SK-N-SH (cell line): ENCODE measurements around the gene ASB11. TPM values are rescaled to one million over a fixed set of nuclear protein-coding genes. Genes with fewer than 3 reads are reported as not detected.

Source experiments
- CTCF ChIA-PET: fragments of 300-600, 350-600 bp; formaldehyde crosslinking; extraction: SDS; loops from one replicate; lab custom pipeline; 2021; lab: Yijun Ruan, JAX
- POLR2A ChIA-PET: fragments of 350-600 bp; sonication (Branson Sonifier 250); formaldehyde crosslinking; extraction: SDS; loops from one replicate; lab custom pipeline; 2020; ENCODE audit warnings: antibody characterized with exemption, inconsistent platforms; lab: Yijun Ruan, JAX
- DNase-seq: peaks from one replicate; pipeline ENCODE4 v3.0.0; 2012
- H2AFZ ChIP-seq: fragments of 200-600 bp; sonication (generic); 2 replicates; pipeline ENCODE4 v1.8.1; 2016; ENCODE audit warnings: antibody characterized with exemption, mild to moderate bottlenecking, low read depth
- H3F3A ChIP-seq: fragments of 200-600 bp; sonication (generic); replicated peaks from 2 replicates; pipeline ENCODE3; 2016; ENCODE audit warnings: antibody characterized with exemption, mild to moderate bottlenecking; ENCODE audit not compliant: insufficient read depth
- H3K27ac ChIP-seq, 2 experiments: fragments of 200-500 bp in 1 of 2; fragments of 200-600 bp in 1 of 2; sonication (Bioruptor generic) in 1 of 2; sonication (generic), shearing (Covaris generic) in 1 of 2; 2 replicates each; pipeline versions ENCODE4 v1.5.1 to v1.6.1; 2014 to 2016; ENCODE audit warnings: low read depth in 2 of 2, inconsistent platforms in 1 of 2, low read length in 1 of 2, mild to moderate bottlenecking in 1 of 2, mixed read lengths in 1 of 2
- H3K27me3 ChIP-seq: fragments of 200-600 bp; sonication (generic), shearing (Covaris generic); 2 replicates; pipeline ENCODE4 v1.6.1; 2016; ENCODE audit warnings: mixed run types; ENCODE audit not compliant: insufficient read depth
- H3K36me3 ChIP-seq, 2 experiments: fragments of 200-500 bp in 1 of 2; fragments of 200-600 bp in 1 of 2; sonication (Bioruptor generic) in 1 of 2; sonication (generic) in 1 of 2; replicated peaks in 1 of 2; 2 replicates each; pipeline versions ENCODE3 to v1.5.1; 2014 to 2016; ENCODE audit warnings: low read length in 1 of 2, mild to moderate bottlenecking in 1 of 2; ENCODE audit not compliant: insufficient read depth in 2 of 2, control insufficient read depth in 1 of 2
- H3K4me1 ChIP-seq, 2 experiments: fragments of 200-500 bp in 1 of 2; fragments of 200-600 bp in 1 of 2; sonication (Bioruptor generic) in 1 of 2; sonication (generic), shearing (Covaris generic) in 1 of 2; 2 replicates each; pipeline versions ENCODE4 v1.5.1 to v1.6.1; 2014 to 2016; ENCODE audit warnings: low read depth in 1 of 2, low read length in 1 of 2, mixed run types in 1 of 2; ENCODE audit not compliant: insufficient read depth in 2 of 2, control insufficient read depth in 1 of 2
- H3K4me2 ChIP-seq: fragments of 200-600 bp; sonication (generic), shearing (Covaris generic); 2 replicates; pipeline ENCODE4 v1.6.1; 2017; ENCODE audit warnings: mixed run types
- H3K4me3 ChIP-seq, 2 experiments: fragments of 200-500 bp in 1 of 2; fragments of 200-600 bp in 1 of 2; sonication (Bioruptor generic) in 1 of 2; sonication (generic), shearing (Covaris generic) in 1 of 2; 2 replicates each; pipeline versions ENCODE4 v1.5.1 to v1.8.1; 2014 to 2016; ENCODE audit warnings: low read depth in 2 of 2, inconsistent platforms in 1 of 2, low read length in 1 of 2, mild to moderate bottlenecking in 1 of 2, mixed read lengths in 1 of 2, moderate library complexity in 1 of 2
- H3K79me2 ChIP-seq: fragments of 200-600 bp; sonication (generic); 2 replicates; pipeline ENCODE4 v1.8.1; 2017; ENCODE audit warnings: mild to moderate bottlenecking; ENCODE audit not compliant: insufficient read depth
- H3K9ac ChIP-seq: fragments of 200-600 bp; sonication (generic); 2 replicates; pipeline ENCODE4 v1.6.1; 2017; ENCODE audit warnings: mixed run types
- H3K9me2 ChIP-seq: fragments of 200-600 bp; sonication (generic); 2 replicates; pipeline ENCODE4 v1.6.1; 2017; ENCODE audit warnings: mixed run types
- H3K9me3 ChIP-seq: fragments of 200-600 bp; sonication (generic); 2 replicates; pipeline ENCODE4 v1.6.1; 2017; ENCODE audit warnings: mixed run types, mild to moderate bottlenecking, moderate library complexity
- H4K20me1 ChIP-seq: fragments of 200-600 bp; sonication (generic); 2 replicates; pipeline ENCODE4 v1.6.1; 2017; ENCODE audit warnings: mild to moderate bottlenecking, mixed run types; ENCODE audit not compliant: insufficient read depth
- ELF1 ChIP-seq: IDR thresholded peaks from 2 replicates; pipeline ENCODE4 v1.4.0; 2012
- EZH2phosphoT487 ChIP-seq: fragments of 200-600 bp; sonication (generic); IDR thresholded peaks from 2 replicates; pipeline ENCODE4 v1.6.1; 2017; ENCODE audit warnings: low read depth, mixed run types, mild to moderate bottlenecking, antibody characterized with exemption, moderate library complexity, borderline replicate concordance
- FOXJ3 ChIP-seq: sonication (generic); formaldehyde crosslinking; IDR thresholded peaks from 2 replicates; pipeline ENCODE4 v1.5.1; 2020; ENCODE audit warnings: mild to moderate bottlenecking, missing genetic modification reagents
- FOXM1 ChIP-seq: IDR thresholded peaks from 2 replicates; pipeline ENCODE4 v1.4.0; 2012; ENCODE audit warnings: low read depth, mild to moderate bottlenecking
- GABPA ChIP-seq: IDR thresholded peaks from 2 replicates; pipeline ENCODE4 v1.4.0; 2012; ENCODE audit warnings: low read depth, mild to moderate bottlenecking
- JUND ChIP-seq: IDR thresholded peaks from 2 replicates; pipeline ENCODE4 v1.4.0; 2012
- MEF2A ChIP-seq: IDR thresholded peaks from 2 replicates; pipeline ENCODE4 v1.4.0; 2012; ENCODE audit warnings: low read depth, borderline replicate concordance
- PBX3 ChIP-seq: IDR thresholded peaks from 2 replicates; pipeline ENCODE4; 2012
- RAD21 ChIP-seq: IDR thresholded peaks from 2 replicates; pipeline ENCODE4 v1.6.1; 2012; ENCODE audit warnings: mild to moderate bottlenecking, low read length
- TAF1 ChIP-seq: IDR thresholded peaks from 2 replicates; pipeline ENCODE4 v1.6.1; 2012; ENCODE audit warnings: low read depth, mild to moderate bottlenecking, low read length, moderate library complexity, borderline replicate concordance
- TCF12 ChIP-seq: IDR thresholded peaks from 2 replicates; pipeline ENCODE4 v1.4.0; 2012
- TEAD4 ChIP-seq: IDR thresholded peaks from 2 replicates; pipeline ENCODE4 v1.4.0; 2012; ENCODE audit warnings: mild to moderate bottlenecking, borderline replicate concordance; ENCODE audit not compliant: insufficient read depth
- YY1 ChIP-seq: IDR thresholded peaks from 2 replicates; pipeline ENCODE4 v1.4.0; 2012; ENCODE audit warnings: low read depth, mild to moderate bottlenecking
- ZBTB33 ChIP-seq: IDR thresholded peaks from 2 replicates; pipeline ENCODE4 v1.4.0; 2012; ENCODE audit warnings: low read depth, borderline replicate concordance
- WGBS: methylation state at CpG from one replicate; pipeline ENCODE4 v1.1.6; 2017; ENCODE audit warnings: low lambda C conversion rate; 5-methylcytosine and 5-hydroxymethylcytosine counted together
- polyA plus RNA-seq, 3 experiments: library from polyadenylated mRNA; depleted of rRNA; stranded (reverse); fragments of >200 nt; gene quantifications; 2 replicates each; pipeline ENCODE4 v1.2.3, GENCODE V29; 2012
- TF ChIP-seq, protein P1 (sequence below): IDR thresholded peaks from 2 replicates; pipeline ENCODE4 v1.4.0; 2012; ENCODE audit warnings: low read depth, borderline replicate concordance
- TF ChIP-seq, protein P2 (sequence below): fragments of 150-350 bp; IDR thresholded peaks from 2 replicates; pipeline ENCODE4 v1.6.1; 2016; ENCODE audit warnings: mild to moderate bottlenecking, low read depth, low read length

The ASB11 gene
- polyA plus RNA-seq, 1 of the 3 experiments (the other 2 are of a cell fraction): not detected

- POLR2A ChIA-PET: no interaction called here
Observed at GRCh38 chrX:15314472-15314871, 968 bp downstream of the ASB11 start.

DNA sequence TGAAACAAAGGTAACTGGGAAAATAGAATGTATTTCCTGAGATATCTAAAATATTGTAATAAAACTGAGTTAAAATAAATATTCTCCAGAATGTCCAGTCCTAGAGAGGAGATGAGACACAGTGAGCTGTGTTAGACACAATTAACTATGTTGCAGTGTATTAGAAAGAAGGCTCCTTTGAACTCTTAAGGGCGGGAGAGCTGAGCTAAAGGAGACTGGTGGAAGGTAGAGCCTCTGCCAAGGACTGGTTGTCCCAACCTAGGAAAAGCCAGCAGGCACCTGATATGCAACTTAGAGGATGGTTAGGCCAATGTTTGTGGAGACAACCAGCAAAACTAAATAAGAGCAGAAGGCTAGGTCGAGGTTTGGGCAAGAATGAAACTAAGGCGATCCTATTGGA lies 4.3 kb downstream of the ASB11 start:
- POLR2A ChIA-PET: no interaction called here
- WGBS: 49% methylated on average over 3 of the region's 3 CpGs
- no peak for DNase-seq

More at GRCh38 chrX:15314472-15314871, 968 bp downstream of the ASB11 start:
- Histone ChIP-seq H2AFZ (no peak overlapping the region), H3K79me2 (no peaks in the 10 kb centered on the region), H3K4me1 (no peaks in the 10 kb centered on the region), H3K4me2 (no peak overlapping the region), H3K9ac (no peak overlapping the region)
- 23% methylated on average over 2 of the region's 2 CpGs for WGBS
- DNase-seq: no peak
- TF ChIP-seq ELF1: no peak
- no peak for TF ChIP-seq FOXM1
- TF ChIP-seq, protein P1, sequence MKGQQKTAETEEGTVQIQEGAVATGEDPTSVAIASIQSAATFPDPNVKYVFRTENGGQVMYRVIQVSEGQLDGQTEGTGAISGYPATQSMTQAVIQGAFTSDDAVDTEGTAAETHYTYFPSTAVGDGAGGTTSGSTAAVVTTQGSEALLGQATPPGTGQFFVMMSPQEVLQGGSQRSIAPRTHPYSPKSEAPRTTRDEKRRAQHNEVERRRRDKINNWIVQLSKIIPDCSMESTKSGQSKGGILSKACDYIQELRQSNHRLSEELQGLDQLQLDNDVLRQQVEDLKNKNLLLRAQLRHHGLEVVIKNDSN: no peak
- no peak for TF ChIP-seq EZH2phosphoT487
- TF ChIP-seq, protein P2, sequence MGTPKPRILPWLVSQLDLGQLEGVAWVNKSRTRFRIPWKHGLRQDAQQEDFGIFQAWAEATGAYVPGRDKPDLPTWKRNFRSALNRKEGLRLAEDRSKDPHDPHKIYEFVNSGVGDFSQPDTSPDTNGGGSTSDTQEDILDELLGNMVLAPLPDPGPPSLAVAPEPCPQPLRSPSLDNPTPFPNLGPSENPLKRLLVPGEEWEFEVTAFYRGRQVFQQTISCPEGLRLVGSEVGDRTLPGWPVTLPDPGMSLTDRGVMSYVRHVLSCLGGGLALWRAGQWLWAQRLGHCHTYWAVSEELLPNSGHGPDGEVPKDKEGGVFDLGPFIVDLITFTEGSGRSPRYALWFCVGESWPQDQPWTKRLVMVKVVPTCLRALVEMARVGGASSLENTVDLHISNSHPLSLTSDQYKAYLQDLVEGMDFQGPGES: no peak
- no peak for TF ChIP-seq GABPA
- TF ChIP-seq TEAD4: no peak
- TF ChIP-seq, all 33 proteins: peak for 0
- H3K4me3 ChIP-seq: no peak overlapping the region
- no peak overlapping the region for H3K27ac ChIP-seq
- H3K9me2 ChIP-seq: no peaks in the 10 kb centered on the region
- peaks cover 0 to 4% of the 10 kb centered on the region in 2 experiments for H3K36me3 ChIP-seq
- CTCF ChIA-PET: interaction anchor here (0.9 kb wide), 1 partner anchor 15 kb away, joined by 4 read pairs; no protein-coding TSS in a partner anchor
- H3K27me3 ChIP-seq: peaks cover 5% of the 10 kb centered on the region; the same call in 1 of the 2 replicates
- no peaks in the 10 kb centered on the region for H3F3A ChIP-seq
- H3K9me3 ChIP-seq: no peaks in the 10 kb centered on the region
- H4K20me1 ChIP-seq: no peaks in the 10 kb centered on the region

More for the DNA sequence above, 4.3 kb downstream of the ASB11 start:
- H3K9me2 ChIP-seq: no peaks in the 10 kb centered on the region
- H3K27ac ChIP-seq: no peak overlapping the region
- TF ChIP-seq YY1 (no peak), TAF1 (no peak), FOXJ3 (CRISPR knock-in tag) (no peak), JUND (no peak), PBX3 (no peak), MEF2A (no peak), ZBTB33 (no peak), TCF12 (no peak), RAD21 (no peak)
- H3K9ac ChIP-seq: no peak overlapping the region
- H2AFZ ChIP-seq: no peak overlapping the region
- no peaks in the 10 kb centered on the region for H4K20me1 ChIP-seq
- no peak overlapping the region for H3K4me3 ChIP-seq
- H3K4me1 ChIP-seq: no peaks in the 10 kb centered on the region
- H3K36me3 ChIP-seq: no peaks in the 10 kb centered on the region
- no peak overlapping the region for H3K4me2 ChIP-seq
- no peaks in the 10 kb centered on the region for H3K79me2 ChIP-seq
- no peaks in the 10 kb centered on the region for H3F3A ChIP-seq
- CTCF ChIA-PET: interaction anchor here (1.0 to 3.1 kb wide), 6 partner anchors 8 to 157 kb away, joined by 3 to 10 read pairs (median 4); no protein-coding TSS in a partner anchor
- H3K27me3 ChIP-seq: peaks cover 5% of the 10 kb centered on the region; the same call in 1 of the 2 replicates
- H3K9me3 ChIP-seq: no peaks in the 10 kb centered on the region
